Measurements from ENCODE around the gene TMSB4Y.

The TMSB4Y gene
- total RNA-seq = 0 to 0.78 (median 0.19) reads per million in 3 donors

DNA sequence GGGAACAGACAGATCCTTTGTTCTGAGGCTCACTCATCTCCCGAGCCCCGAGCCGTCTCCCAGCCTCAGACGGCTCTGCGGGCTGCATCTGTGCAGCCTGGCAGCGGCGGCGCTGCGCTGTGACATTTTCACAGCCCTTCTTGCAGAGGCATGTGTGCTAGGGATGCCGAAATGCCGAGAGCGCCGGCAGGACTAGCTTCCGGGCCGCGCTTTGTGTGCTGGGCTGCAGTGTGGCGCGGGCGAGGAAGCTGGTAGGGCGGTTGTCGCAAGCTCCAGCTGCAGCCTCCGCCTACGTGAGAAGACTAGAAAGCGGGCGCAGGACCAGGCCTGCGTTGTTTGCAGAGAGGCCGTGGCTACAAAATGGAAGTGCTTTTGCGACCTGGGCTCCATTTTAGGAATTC, at the start of gene TMSB4Y:
TMSB4Y (plus strand) TSS at position 332 of the 401 bp plus-strand sequence.
- Histone ChIP-seq H3K9me3 (ENCODE audit: control insufficient read depth, low read length) (no peaks in the 10 kb centered on the region), H3K27ac (ENCODE audit: insufficient read depth, low read length, poor library complexity, severe bottlenecking) (peak within 1 kb of the TSS; percentile 77), H3K36me3 (ENCODE audit: control insufficient read depth, insufficient read depth, low read length) (no peaks in the 10 kb centered on the region), H3K27me3 (replicated peaks; ENCODE audit: control insufficient read depth, insufficient read depth, low read length, poor library complexity, severe bottlenecking) (no peaks in the 10 kb centered on the region), H3K4me3 (ENCODE audit: insufficient read depth, low read depth, low read length, poor library complexity, severe bottlenecking) (peak within 1 kb of the TSS; percentile 40), H3K4me1 (ENCODE audit: control insufficient read depth, insufficient read depth, low read length, poor library complexity, severe bottlenecking) (no peaks in the 10 kb centered on the region)
- DNase-seq = peak in 2 of 3 donors; percentile 60 to 69

DNA sequence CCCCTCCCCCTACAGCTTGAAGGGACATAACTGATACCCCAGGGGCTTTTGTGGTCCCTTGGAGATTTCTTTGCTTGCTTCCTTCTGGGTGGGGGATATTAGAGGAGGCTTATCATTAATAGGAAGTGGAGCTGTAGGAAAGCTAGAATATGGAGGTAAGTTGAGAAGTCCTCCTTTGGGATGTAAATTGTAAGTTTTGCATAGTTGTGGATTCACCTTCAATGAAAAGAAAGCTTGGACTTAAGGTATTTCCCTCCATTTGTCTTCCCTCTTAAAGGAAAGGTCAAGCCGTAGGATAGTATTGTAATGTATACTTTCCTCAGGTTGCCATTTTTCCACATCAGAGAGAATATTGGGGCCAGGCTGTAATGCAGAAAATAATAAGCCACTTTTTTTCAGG, 39.5 kb upstream of the TMSB4Y start:
- H3K27me3 ChIP-seq (replicated peaks; ENCODE audit: control insufficient read depth, insufficient read depth, low read length, poor library complexity, severe bottlenecking) = no peaks in the 10 kb centered on the region
- no peak for DNase-seq
- no peaks in the 10 kb centered on the region for H3K9me3 ChIP-seq (ENCODE audit: control insufficient read depth, low read length)
- H3K27ac ChIP-seq (ENCODE audit: insufficient read depth, low read length, poor library complexity, severe bottlenecking) = no peak overlapping the region
- no peak overlapping the region for H3K4me3 ChIP-seq (ENCODE audit: insufficient read depth, low read depth, low read length, poor library complexity, severe bottlenecking)
- H3K36me3 ChIP-seq (ENCODE audit: control insufficient read depth, insufficient read depth, low read length) = no peaks in the 10 kb centered on the region
- H3K4me1 ChIP-seq (ENCODE audit: control insufficient read depth, insufficient read depth, low read length, poor library complexity, severe bottlenecking) = no peaks in the 10 kb centered on the region

DNA sequence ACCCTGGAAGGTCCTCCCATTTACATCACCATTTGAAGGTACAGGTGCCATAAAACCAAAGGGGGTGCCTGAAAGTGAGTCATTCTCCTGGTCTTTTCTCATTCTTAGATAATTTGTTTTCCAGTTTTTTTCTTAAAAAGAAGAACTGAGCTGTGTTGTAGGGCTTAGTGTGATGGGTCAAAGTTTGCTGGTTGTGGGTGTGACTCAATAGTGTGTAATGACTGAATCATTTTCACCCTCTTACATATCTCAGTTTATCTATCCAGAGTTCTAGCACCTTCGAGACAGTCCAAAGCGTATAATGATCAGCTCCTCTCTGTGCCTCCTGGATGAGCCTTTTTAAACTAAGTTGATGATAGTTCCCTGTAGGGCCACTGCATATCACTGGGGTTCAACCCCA, 32.6 kb upstream of the TMSB4Y start:
- Histone ChIP-seq H3K36me3 (ENCODE audit: control insufficient read depth, insufficient read depth, low read length) (no peaks in the 10 kb centered on the region), H3K27ac (ENCODE audit: insufficient read depth, low read length, poor library complexity, severe bottlenecking) (no peak overlapping the region), H3K4me3 (ENCODE audit: insufficient read depth, low read depth, low read length, poor library complexity, severe bottlenecking) (no peak overlapping the region), H3K9me3 (ENCODE audit: control insufficient read depth, low read length) (no peaks in the 10 kb centered on the region), H3K4me1 (ENCODE audit: control insufficient read depth, insufficient read depth, low read length, poor library complexity, severe bottlenecking) (no peaks in the 10 kb centered on the region), H3K27me3 (replicated peaks; ENCODE audit: control insufficient read depth, insufficient read depth, low read length, poor library complexity, severe bottlenecking) (no peaks in the 10 kb centered on the region)
- no peak for DNase-seq

DNA sequence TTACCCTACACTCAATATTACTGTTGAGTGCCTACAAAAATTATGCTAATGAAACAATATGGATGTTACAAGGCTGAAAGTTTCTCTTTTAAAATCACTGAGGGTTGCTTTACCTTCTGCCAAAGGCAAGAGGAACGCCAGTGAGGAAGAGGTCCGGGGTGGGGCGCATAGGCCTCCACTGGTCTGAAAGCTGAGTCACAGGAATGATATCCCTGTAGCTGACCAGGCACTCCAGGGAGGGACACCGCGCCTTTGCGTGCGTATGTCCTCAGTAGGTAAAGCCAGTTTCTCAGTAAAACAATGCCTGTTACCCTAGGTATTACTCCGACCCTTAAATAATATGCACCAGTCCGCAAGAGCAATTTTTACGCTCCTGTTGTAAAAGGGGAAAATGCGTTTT, 1.4 kb upstream of the TMSB4Y start:
- no peak for DNase-seq
- Histone ChIP-seq H3K27ac (ENCODE audit: insufficient read depth, low read length, poor library complexity, severe bottlenecking) (no peak overlapping the region), H3K36me3 (ENCODE audit: control insufficient read depth, insufficient read depth, low read length) (no peaks in the 10 kb centered on the region), H3K4me3 (ENCODE audit: insufficient read depth, low read depth, low read length, poor library complexity, severe bottlenecking) (no peak overlapping the region), H3K27me3 (replicated peaks; ENCODE audit: control insufficient read depth, insufficient read depth, low read length, poor library complexity, severe bottlenecking) (no peaks in the 10 kb centered on the region), H3K9me3 (ENCODE audit: control insufficient read depth, low read length) (no peaks in the 10 kb centered on the region), H3K4me1 (ENCODE audit: control insufficient read depth, insufficient read depth, low read length, poor library complexity, severe bottlenecking) (no peaks in the 10 kb centered on the region)

DNA sequence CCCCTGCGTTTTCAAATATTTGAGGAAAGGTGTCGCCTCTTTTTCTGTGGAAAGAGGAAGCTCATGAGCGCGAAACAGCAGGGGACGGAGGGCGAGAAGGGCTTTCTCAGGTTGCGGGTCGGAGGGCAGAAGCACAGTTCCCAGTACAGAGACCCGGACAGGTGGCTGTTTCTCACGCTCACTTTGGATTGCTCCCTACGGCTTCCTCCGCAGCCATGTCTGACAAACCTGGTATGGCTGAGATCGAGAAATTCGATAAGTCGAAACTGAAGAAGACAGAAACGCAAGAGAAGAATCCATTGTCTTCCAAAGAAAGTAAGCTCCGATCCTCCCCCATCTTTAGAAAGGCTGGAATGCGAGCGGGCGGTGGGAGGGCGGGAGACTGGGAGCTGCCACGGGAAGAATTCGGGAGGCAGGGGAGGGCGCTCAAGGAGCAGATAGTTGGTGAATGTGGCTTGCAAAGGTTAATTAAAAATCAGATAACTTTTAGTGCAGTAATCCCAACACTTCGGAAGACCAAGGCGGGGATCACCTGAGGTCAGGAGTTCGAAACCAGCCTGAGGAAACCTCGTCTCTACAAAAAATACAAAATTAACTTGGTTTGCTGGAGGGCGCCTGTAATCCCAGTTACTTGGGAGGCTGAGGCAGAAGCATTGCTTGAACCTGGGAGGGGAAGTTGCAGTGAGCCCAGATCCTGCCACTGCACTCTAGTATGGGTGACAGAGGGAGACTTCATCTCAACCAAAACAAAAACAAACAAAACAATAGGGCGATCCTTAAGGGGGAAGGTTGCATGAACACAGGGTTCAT, 627 bp downstream of the TMSB4Y start:
- Histone ChIP-seq H3K36me3 (ENCODE audit: control insufficient read depth, insufficient read depth, low read length) (no peaks in the 10 kb centered on the region), H3K4me3 (ENCODE audit: insufficient read depth, low read depth, low read length, poor library complexity, severe bottlenecking) (peak overlapping the region; percentile 40)
- peak in 1 of 3 donors; percentile 16 for DNase-seq

DNA sequence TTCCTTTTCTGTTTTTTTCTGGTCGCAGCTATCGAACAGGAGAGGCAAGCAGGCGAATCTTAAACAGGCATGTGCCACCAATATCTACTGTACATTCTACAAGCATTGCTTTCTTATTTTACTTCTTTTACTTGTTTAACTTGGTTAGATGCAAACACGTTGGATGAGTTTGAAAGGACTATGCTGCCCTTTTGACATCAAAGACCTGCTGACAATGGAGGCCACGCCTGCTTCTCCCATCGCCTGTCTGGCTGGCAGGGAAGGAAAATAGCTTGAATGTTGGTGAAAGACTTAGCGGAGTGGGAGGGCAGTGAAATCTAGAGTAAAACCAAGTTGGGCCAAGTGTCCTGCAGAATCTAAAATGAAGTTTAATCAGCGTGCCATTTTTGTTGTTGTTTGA, 1.5 kb downstream of the TMSB4Y start:
- Histone ChIP-seq H3K4me3 (ENCODE audit: insufficient read depth, low read depth, low read length, poor library complexity, severe bottlenecking) (no peak overlapping the region), H3K4me1 (ENCODE audit: control insufficient read depth, insufficient read depth, low read length, poor library complexity, severe bottlenecking) (no peaks in the 10 kb centered on the region), H3K9me3 (ENCODE audit: control insufficient read depth, low read length) (no peaks in the 10 kb centered on the region), H3K27ac (ENCODE audit: insufficient read depth, low read length, poor library complexity, severe bottlenecking) (no peak overlapping the region), H3K36me3 (ENCODE audit: control insufficient read depth, insufficient read depth, low read length) (no peaks in the 10 kb centered on the region), H3K27me3 (replicated peaks; ENCODE audit: control insufficient read depth, insufficient read depth, low read length, poor library complexity, severe bottlenecking) (no peaks in the 10 kb centered on the region)
- DNase-seq = no peak

More for the DNA sequence above, 627 bp downstream of the TMSB4Y start:
- no peaks in the 10 kb centered on the region for H3K9me3 ChIP-seq (ENCODE audit: control insufficient read depth, low read length)
- H3K27me3 ChIP-seq (replicated peaks; ENCODE audit: control insufficient read depth, insufficient read depth, low read length, poor library complexity, severe bottlenecking) = no peaks in the 10 kb centered on the region
- peak overlapping the region; percentile 77 for H3K27ac ChIP-seq (ENCODE audit: insufficient read depth, low read length, poor library complexity, severe bottlenecking)
- no peaks in the 10 kb centered on the region for H3K4me1 ChIP-seq (ENCODE audit: control insufficient read depth, insufficient read depth, low read length, poor library complexity, severe bottlenecking)

DNA sequence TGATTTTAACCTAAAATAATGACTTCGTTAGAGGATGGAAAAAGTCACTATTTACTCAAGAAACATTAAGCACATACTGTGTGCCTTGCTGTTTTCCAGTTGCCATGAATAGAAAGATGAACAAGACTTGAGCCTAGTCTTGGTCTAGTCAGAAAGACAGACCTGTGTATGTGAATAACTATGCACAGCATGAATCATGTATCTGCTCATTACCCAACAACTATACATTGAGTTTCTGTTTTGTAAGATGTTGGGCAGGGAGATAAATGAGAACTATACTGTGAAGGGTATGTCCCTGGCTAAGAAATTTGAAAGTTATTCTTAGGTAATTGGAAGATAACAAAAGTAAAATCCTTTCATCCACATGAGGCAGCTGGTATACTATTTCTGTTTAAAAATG, 4.3 kb downstream of the TMSB4Y start:
- no peaks in the 10 kb centered on the region for H3K4me1 ChIP-seq (ENCODE audit: control insufficient read depth, insufficient read depth, low read length, poor library complexity, severe bottlenecking)
- H3K4me3 ChIP-seq (ENCODE audit: insufficient read depth, low read depth, low read length, poor library complexity, severe bottlenecking) = no peak overlapping the region
- H3K27ac ChIP-seq (ENCODE audit: insufficient read depth, low read length, poor library complexity, severe bottlenecking) = no peak overlapping the region
- no peaks in the 10 kb centered on the region for H3K9me3 ChIP-seq (ENCODE audit: control insufficient read depth, low read length)
- H3K27me3 ChIP-seq (replicated peaks; ENCODE audit: control insufficient read depth, insufficient read depth, low read length, poor library complexity, severe bottlenecking) = no peaks in the 10 kb centered on the region
- H3K36me3 ChIP-seq (ENCODE audit: control insufficient read depth, insufficient read depth, low read length) = no peaks in the 10 kb centered on the region
- DNase-seq = no peak

DNA sequence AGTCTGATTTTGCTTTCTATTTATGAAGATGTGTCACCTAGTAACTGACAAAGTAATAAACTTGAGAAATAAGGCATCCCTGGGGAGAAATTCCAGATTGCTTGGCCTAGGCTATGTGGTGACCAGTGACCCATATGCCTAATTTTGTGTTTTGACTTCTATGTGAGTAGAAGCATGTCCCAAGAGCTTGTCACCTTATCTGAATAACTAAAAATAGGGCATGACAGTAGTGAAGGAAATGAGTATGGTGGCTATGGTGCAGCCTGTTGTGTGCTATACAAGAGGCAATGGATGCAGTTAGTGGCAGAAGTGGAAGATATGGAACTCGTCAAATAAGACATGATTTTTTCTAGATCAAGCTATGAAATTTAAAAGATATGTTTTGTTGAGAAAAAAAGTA, 15.3 kb downstream of the TMSB4Y start:
- Histone ChIP-seq H3K4me1 (ENCODE audit: control insufficient read depth, insufficient read depth, low read length, poor library complexity, severe bottlenecking) (no peaks in the 10 kb centered on the region), H3K9me3 (ENCODE audit: control insufficient read depth, low read length) (no peaks in the 10 kb centered on the region), H3K4me3 (ENCODE audit: insufficient read depth, low read depth, low read length, poor library complexity, severe bottlenecking) (no peak overlapping the region), H3K36me3 (ENCODE audit: control insufficient read depth, insufficient read depth, low read length) (no peaks in the 10 kb centered on the region), H3K27ac (ENCODE audit: insufficient read depth, low read length, poor library complexity, severe bottlenecking) (no peak overlapping the region), H3K27me3 (replicated peaks; ENCODE audit: control insufficient read depth, insufficient read depth, low read length, poor library complexity, severe bottlenecking) (no peaks in the 10 kb centered on the region)
- no peak for DNase-seq

DNA sequence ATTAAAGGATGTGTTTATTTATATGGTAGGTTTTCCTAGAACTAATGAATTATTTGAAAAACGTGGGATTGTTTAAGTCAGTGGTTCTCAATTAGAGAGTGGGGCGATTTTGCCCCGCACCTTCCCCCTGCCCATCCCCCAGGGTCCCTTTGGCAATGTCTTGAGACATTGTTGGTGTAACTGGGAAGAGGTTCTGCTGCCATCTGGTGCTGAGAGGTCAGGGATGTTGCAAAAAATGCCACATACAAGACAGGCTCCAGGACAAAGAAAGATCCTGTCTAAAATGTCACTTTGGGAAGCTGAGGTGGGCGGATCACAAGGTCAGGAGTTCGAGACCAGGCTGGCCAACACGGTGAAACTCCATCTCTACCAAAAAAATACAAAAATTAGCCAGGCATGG, 25.8 kb downstream of the TMSB4Y start:
- H3K4me1 ChIP-seq (ENCODE audit: control insufficient read depth, insufficient read depth, low read length, poor library complexity, severe bottlenecking) = no peaks in the 10 kb centered on the region
- DNase-seq = no peak
- no peak overlapping the region for H3K27ac ChIP-seq (ENCODE audit: insufficient read depth, low read length, poor library complexity, severe bottlenecking)
- H3K4me3 ChIP-seq (ENCODE audit: insufficient read depth, low read depth, low read length, poor library complexity, severe bottlenecking) = no peak overlapping the region
- H3K36me3 ChIP-seq (ENCODE audit: control insufficient read depth, insufficient read depth, low read length) = no peaks in the 10 kb centered on the region
- no peaks in the 10 kb centered on the region for H3K27me3 ChIP-seq (replicated peaks; ENCODE audit: control insufficient read depth, insufficient read depth, low read length, poor library complexity, severe bottlenecking)
- no peaks in the 10 kb centered on the region for H3K9me3 ChIP-seq (ENCODE audit: control insufficient read depth, low read length)

DNA sequence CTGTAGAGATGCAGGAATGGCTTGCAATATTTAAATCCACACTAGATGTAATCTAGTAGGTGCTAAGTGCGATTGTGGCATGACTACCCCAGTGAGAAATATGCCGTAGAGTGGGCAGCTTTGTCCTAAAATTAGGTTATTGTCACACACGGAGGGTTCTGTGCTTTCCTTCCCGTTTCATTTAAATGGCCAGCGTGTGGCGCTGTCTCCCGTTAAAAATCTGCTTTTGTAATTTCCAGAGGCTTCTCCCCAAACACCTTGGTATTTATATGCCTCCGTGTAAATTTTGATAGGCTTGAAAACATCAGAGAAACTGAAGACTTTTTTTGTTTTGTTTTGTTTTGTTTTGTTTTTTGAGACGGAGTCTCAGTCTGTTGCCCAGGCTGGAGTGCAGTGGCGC, 34.9 kb downstream of the TMSB4Y start:
- H3K9me3 ChIP-seq (ENCODE audit: control insufficient read depth, low read length) = no peaks in the 10 kb centered on the region
- peak in 1 of 3 donors; percentile 14 for DNase-seq
- H3K4me1 ChIP-seq (ENCODE audit: control insufficient read depth, insufficient read depth, low read length, poor library complexity, severe bottlenecking) = no peaks in the 10 kb centered on the region
- no peak overlapping the region for H3K27ac ChIP-seq (ENCODE audit: insufficient read depth, low read length, poor library complexity, severe bottlenecking)
- H3K4me3 ChIP-seq (ENCODE audit: insufficient read depth, low read depth, low read length, poor library complexity, severe bottlenecking) = no peak overlapping the region
- no peaks in the 10 kb centered on the region for H3K36me3 ChIP-seq (ENCODE audit: control insufficient read depth, insufficient read depth, low read length)
- H3K27me3 ChIP-seq (replicated peaks; ENCODE audit: control insufficient read depth, insufficient read depth, low read length, poor library complexity, severe bottlenecking) = no peaks in the 10 kb centered on the region
